Naive thymus-derived CD8-positive, alpha-beta T cell (primary cell): ENCODE measurements around the gene FCHSD1. TPM values are rescaled to one million over a fixed set of nuclear protein-coding genes. Genes with fewer than 3 reads are reported as not detected.

Experiments
- ATAC-seq, 2 donors: fragments of 150-1000 bp; cut with Tn5 transposase in 1 of 2; sonication (Bioruptor Pico), chemical (Tn5 transposase) in 1 of 2; 1 replicate in 1 of 2; 2 replicates in 1 of 2; pipeline ENCODE4 v1.10.0; 2021; ENCODE audit warnings: mild to moderate bottlenecking in 2 of 2, moderate library complexity in 2 of 2
- POLR2A ChIA-PET: fragments of 350-600 bp; sonication (Branson Sonifier 250); formaldehyde crosslinking; loops from one replicate; lab custom pipeline; 2021; ENCODE audit warnings: antibody characterized with exemption; lab: Charles Lee
- DNase-seq, 10 donors: peaks; one replicate each; pipeline versions ENCODE4 v3.0.0 to v3.0.0-alpha.2; 2020 to 2022
- H3K27ac Mint-ChIP-seq, 10 donors: one replicate each; pipeline ENCODE4 v1.8.0; 2020 to 2022; ENCODE audit warnings: mild to moderate bottlenecking in 10 of 10, mixed read lengths in 10 of 10, moderate library complexity in 4 of 10, inconsistent platforms in 1 of 10
- H3K27me3 Mint-ChIP-seq, 5 donors: one replicate each; pipeline ENCODE4 v1.8.0; 2021 to 2022; ENCODE audit warnings: mixed read lengths in 5 of 5
- H3K36me3 Mint-ChIP-seq, 3 donors: one replicate each; pipeline ENCODE4 v1.8.0; 2020 to 2022; ENCODE audit warnings: mixed read lengths in 3 of 3, mild to moderate bottlenecking in 2 of 3, inconsistent platforms in 1 of 3
- H3K4me1 Mint-ChIP-seq, 4 donors: one replicate each; pipeline ENCODE4 v1.8.0; 2021 to 2022; ENCODE audit warnings: mixed read lengths in 4 of 4
- H3K4me3 Mint-ChIP-seq, 10 donors: one replicate each; pipeline ENCODE4 v1.8.0; 2020 to 2022; ENCODE audit warnings: mild to moderate bottlenecking in 10 of 10, mixed read lengths in 10 of 10, moderate library complexity in 6 of 10, inconsistent platforms in 1 of 10
- H3K9me3 Mint-ChIP-seq, 9 donors: one replicate each; pipeline ENCODE4 v1.8.0; 2020 to 2022; ENCODE audit warnings: mixed read lengths in 9 of 9, mild to moderate bottlenecking in 3 of 9, inconsistent platforms in 1 of 9, moderate library complexity in 1 of 9
- polyA plus RNA-seq, 3 donors: library from polyadenylated mRNA; unstranded; fragments of 300-500 nt; fragmentation: Illumina TruSeq; gene quantifications; one replicate each; pipeline ENCODE4 v1.2.3, GENCODE V29; 2021
- total RNA-seq, 8 experiments: library from RNA in 2 of 8; stranded (reverse) in 2 of 8; gene quantifications; one replicate each; pipeline ENCODE4 v1.2.3 and lab custom pipeline; 2021 to 2026

The FCHSD1 gene
- total and polyA plus RNA-seq, 5 experiments from 2014 or later = 8.8 to 115 (median 9.4) TPM

DNA sequence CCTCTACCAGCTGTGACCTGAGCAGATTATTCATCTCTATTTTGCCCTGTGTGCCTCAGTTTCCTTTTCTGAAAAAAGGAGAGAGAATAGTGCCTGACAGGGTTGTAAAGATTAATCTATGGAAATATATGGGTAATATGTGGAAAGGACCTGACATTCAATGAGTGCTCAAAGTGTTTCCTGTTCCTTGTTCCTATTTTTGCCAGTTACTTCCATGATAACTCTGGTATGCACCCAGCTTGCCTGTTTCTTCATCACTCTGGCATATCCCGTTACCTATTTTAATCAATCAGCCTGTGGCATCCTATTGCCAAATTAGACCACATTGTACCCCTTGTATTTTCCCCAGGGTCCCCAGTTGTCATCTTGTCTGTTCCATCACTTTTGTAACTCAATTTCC lies 34.4 kb upstream of the FCHSD1 start:
- DNase-seq = no peak
- H3K4me1 Mint-ChIP-seq = peaks cover 15 to 42% (median 28%) of the 10 kb centered on the region in 4 donors
- H3K4me3 Mint-ChIP-seq = no peak overlapping the region
- no peaks in the 10 kb centered on the region for H3K36me3 Mint-ChIP-seq
- H3K27ac Mint-ChIP-seq = peak overlapping the region in 3 of 10 donors; percentile 65 to 87 (median 73)
- ATAC-seq = no peak
- H3K27me3 Mint-ChIP-seq = peaks cover 0 to 2% (median 0%) of the 10 kb centered on the region in 5 donors
- POLR2A ChIA-PET = no interaction called here
- H3K9me3 Mint-ChIP-seq = no peaks in the 10 kb centered on the region

DNA sequence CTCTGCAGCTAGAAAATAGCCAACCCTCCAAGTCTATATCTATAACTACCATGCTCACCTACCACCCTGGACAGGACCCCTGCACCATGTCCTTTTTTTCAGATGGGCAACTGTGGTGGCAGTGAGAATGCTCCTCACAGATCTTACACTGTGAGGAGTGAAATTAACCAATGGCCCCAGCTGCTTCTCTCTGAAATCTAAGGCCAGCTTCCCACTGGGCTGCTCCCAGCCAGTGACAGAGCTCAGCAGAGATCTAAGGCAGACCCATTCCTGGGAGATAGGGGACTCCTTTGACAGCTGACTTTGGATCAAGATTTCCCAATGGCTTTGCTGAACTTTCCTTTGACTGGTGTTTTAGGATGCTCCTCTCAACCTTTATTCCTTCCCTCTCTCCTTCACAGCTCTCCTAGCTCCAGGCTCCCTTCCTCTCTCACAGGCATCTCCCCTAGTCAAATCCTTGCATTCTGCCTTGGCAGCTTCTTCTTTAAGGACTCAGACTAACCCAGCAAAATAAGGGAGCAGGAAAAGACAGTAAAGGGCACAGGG lies 32.5 kb upstream of the FCHSD1 start:
- no peaks in the 10 kb centered on the region for H3K36me3 Mint-ChIP-seq
- ATAC-seq (no peak), DNase-seq (no peak)
- POLR2A ChIA-PET = interaction anchor here (0.6 to 3.4 kb wide), 18 partner anchors 9 to 897 kb away, joined by 3 to 25 read pairs (median 5); partner anchors contain the start of genes FCHSD1, GNPDA1, HDAC3 and PCDH1
- peaks cover 18 to 44% (median 29%) of the 10 kb centered on the region in 4 donors for H3K4me1 Mint-ChIP-seq
- H3K4me3 Mint-ChIP-seq = peak overlapping the region in 5 of 10 donors; percentile 6 to 84 (median 32)
- no peaks in the 10 kb centered on the region for H3K27me3 Mint-ChIP-seq
- H3K9me3 Mint-ChIP-seq = no peaks in the 10 kb centered on the region
- H3K27ac Mint-ChIP-seq = peak overlapping the region in 6 of 10 donors; percentile 22 to 83 (median 64)

DNA sequence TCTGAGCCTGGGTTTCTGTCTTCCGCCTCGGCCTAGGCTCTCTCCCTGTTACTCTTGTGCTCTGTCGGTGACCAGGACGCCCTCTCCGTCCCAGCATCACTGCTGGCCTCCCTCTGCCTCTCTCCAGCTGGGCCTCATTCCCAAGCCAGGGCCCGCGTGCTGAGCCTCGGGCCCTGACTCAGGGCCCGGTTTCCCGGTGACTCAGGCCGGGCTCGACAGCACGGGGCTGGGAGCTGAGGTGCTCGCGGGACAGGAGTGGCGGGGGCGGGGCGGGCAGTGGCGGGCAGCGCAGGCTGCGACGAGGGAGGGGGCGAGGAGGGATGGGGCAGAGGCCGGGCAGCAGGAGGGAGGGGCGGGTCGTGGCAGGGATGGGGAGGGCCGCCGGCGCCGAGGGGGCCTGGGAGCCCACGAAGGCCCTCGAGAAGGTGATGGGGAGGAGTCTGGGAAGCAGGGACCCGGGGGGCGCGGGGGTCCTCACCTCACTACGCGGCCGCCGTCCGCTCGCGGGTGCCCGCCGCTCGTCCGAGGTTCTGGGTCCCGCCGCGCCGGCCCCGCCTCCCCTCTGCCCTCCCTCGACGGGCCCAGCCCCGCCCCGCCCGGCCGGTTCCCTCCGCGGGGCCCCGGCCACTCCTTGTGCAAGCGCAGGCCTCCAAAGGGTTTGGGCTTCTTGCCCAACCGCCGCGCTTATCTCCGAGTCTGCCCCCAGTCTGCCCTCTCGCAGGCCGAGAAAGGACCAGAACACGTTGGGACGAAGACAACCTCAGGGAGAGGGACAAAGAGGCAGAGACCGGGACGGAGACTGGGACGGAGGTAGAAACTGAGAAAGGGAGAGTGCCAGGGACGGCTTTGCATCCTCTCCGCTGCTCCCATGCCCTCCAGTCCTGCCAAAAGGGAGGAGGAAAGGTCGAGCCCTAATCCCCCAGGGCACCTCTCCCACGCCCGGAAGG lies 30.8 kb upstream of the FCHSD1 start, which contains the start of gene ARAP3:
Gene ARAP3, minus strand, starts transcription at position 536 of the 947 bp plus-strand sequence. CDS start 1,744 bp downstream, outside the sequence.
- peak in 5 of 10 donors; percentile 22 to 48 (median 41) for DNase-seq
- Mint-ChIP-seq H3K27me3 (no peaks in the 10 kb centered on the region), H3K9me3 (no peaks in the 10 kb centered on the region), H3K36me3 (peaks cover 0 to 2% (median 0%) of the 10 kb centered on the region in 3 donors), H3K4me1 (peaks cover 18 to 44% (median 29%) of the 10 kb centered on the region in 4 donors), H3K4me3 (peak within 1 kb of the TSS; percentile 32 to 89 (median 83)), H3K27ac (peak within 1 kb of the TSS; percentile 42 to 95 (median 87))
- POLR2A ChIA-PET = interaction anchor here (0.6 to 3.4 kb wide), 13 partner anchors 10 to 633 kb away, joined by 3 to 25 read pairs (median 4); partner anchors contain the start of genes DELE1, FCHSD1 and PCDH1
- peak; percentile 56 to 79 for ATAC-seq

DNA sequence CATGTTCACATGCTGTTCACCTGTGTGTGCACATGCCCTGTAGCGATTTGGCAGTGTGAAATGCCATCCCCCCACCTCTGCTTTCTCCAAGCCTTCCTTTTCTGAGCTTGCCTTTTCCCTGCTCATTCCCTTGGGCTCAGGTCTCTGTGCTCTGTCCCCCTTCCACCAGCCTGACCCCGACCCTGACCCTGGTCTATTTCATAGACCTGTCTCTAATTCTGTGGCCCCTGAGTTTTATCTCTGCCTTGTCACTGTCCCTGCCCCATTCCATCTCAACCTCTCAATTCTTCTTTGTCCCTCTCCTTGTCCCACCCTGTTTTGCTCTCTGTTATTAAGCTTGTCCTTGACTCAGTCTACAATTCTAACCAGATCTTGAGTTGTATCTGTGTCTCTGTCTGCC lies 30.1 kb upstream of the FCHSD1 start:
- POLR2A ChIA-PET = interaction anchor here (0.7 to 3.4 kb wide), 7 partner anchors 11 to 633 kb away, joined by 3 to 18 read pairs (median 4); partner anchors contain the start of genes DELE1 and FCHSD1

DNA sequence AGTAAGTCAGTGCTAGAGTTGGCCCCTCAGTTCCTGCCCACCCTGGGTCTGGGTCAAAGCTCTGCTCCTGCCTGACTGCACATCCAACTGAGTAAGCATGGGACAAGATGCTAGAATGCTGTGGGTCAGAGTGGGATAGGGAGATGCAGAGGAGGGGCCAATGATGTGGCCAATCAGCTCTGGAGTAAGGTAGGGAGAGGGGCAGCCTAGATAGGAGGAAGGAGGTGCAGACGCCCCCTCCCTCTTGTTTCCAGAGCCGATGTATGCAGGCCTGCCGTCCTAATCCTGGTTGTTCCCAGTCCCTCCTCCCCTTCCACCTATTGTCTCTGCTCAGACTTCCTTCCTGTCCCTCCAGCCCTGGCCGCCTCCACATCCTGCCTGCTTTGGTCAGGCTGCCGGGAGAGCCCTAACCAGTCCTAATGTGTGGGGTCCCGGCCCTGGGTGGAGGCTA lies 29.6 kb upstream of the FCHSD1 start:
- Mint-ChIP-seq H3K27ac (peak overlapping the region in 6 of 10 donors; percentile 27 to 89 (median 64)), H3K9me3 (no peaks in the 10 kb centered on the region), H3K36me3 (peaks cover 0 to 2% (median 0%) of the 10 kb centered on the region in 3 donors), H3K4me1 (peaks cover 18 to 43% (median 29%) of the 10 kb centered on the region in 4 donors), H3K27me3 (no peaks in the 10 kb centered on the region), H3K4me3 (peak overlapping the region in 8 of 10 donors; percentile 36 to 83 (median 57))
- DNase-seq (no peak), ATAC-seq (no peak)
- POLR2A ChIA-PET = interaction anchor here (1.0 to 1.4 kb wide), 4 partner anchors 10 to 280 kb away, joined by 3 to 4 read pairs (median 4); partner anchors contain the start of gene DELE1

More for the DNA sequence above, 30.1 kb upstream of the FCHSD1 start:
- Mint-ChIP-seq H3K4me3 (peak overlapping the region; percentile 32 to 83 (median 72)), H3K27ac (peak overlapping the region; percentile 3 to 95 (median 85)), H3K9me3 (no peaks in the 10 kb centered on the region), H3K36me3 (peaks cover 0 to 2% (median 0%) of the 10 kb centered on the region in 3 donors), H3K4me1 (peaks cover 18 to 44% (median 29%) of the 10 kb centered on the region in 4 donors), H3K27me3 (no peaks in the 10 kb centered on the region)
- DNase-seq (no peak), ATAC-seq (no peak)

DNA sequence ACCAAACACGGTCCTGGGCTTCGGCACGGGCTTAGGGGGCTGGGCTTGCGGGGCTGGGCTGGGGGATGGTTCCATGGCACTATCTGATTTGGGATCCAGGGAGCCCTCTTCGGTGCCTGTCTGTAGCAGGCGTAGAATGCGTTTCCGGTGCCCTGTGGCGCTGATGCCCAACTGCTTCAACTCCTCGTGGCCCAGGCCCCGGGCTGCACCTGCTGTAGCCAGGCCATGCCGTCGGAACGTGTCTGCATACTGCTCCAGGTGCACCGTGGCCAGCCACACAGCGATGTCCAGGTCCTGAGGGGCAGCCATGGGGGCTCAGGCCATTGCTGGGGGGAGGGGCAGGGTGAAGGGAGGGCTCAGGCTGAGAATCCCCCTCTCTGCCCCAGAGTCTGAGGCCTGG lies 29.0 kb upstream of the FCHSD1 start:
- Mint-ChIP-seq H3K9me3 (no peaks in the 10 kb centered on the region), H3K27me3 (no peaks in the 10 kb centered on the region), H3K36me3 (peaks cover 0 to 2% (median 0%) of the 10 kb centered on the region in 3 donors), H3K4me1 (peaks cover 18 to 38% (median 29%) of the 10 kb centered on the region in 4 donors), H3K4me3 (peak overlapping the region in 1 of 10 donors; percentile 34), H3K27ac (peak overlapping the region in 1 of 10 donors; percentile 87)
- no peak for DNase-seq
- no peak for ATAC-seq
- POLR2A ChIA-PET = interaction anchor here (1.2 to 1.4 kb wide), 2 partner anchors 17 to 281 kb away, joined by 3 read pairs; no protein-coding TSS in a partner anchor

DNA sequence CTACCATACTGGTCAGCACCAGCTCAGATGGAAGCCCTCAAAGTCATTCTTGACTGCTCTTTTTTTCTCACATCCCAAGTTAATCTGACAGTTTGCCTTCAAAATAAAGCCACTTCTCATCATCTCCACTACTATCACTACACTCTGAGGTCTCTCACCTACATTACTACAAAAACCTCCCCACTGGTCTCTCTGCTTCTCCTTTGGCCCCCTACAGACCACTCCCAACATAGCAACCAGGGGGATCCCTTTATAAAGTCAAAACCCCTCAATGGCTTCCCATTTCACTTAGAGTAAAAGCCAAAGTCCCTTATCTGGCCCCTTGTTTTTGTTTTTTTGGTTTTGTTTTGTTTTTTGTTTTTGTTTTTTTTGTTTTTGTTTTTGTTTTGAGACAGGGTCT lies 26.2 kb upstream of the FCHSD1 start:
- Mint-ChIP-seq H3K9me3 (no peaks in the 10 kb centered on the region), H3K27me3 (peaks cover 0 to 1% (median 0%) of the 10 kb centered on the region in 5 donors), H3K4me3 (no peak overlapping the region), H3K36me3 (peaks cover 0 to 2% (median 0%) of the 10 kb centered on the region in 3 donors), H3K4me1 (peaks cover 12 to 16% (median 14%) of the 10 kb centered on the region in 4 donors), H3K27ac (peak overlapping the region in 1 of 10 donors; percentile 1)
- ATAC-seq (no peak), DNase-seq (no peak)
- POLR2A ChIA-PET = interaction anchor here (0.6 kb wide), 1 partner anchor 213 kb away, joined by 3 read pairs; no protein-coding TSS in a partner anchor

DNA sequence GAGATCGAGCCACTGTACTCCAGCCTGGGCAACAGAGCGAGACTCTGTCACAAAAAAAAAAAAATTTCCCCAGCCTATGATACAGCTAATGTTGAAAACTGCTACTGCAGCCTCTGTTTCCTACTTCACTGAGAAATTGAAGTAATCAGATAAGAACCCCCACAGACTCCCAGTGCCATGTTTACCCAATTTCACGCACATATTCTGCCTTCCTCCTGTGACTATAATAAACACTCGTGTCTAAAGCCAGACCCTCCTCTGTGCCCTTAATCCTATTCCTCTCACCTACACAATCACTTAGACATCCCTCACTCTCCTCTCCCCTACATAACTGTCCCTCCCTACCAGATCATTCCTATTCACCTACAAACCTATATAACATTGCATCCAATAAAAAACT lies 24.5 kb upstream of the FCHSD1 start:
- peaks cover 0 to 1% (median 0%) of the 10 kb centered on the region in 5 donors for H3K27me3 Mint-ChIP-seq
- POLR2A ChIA-PET = no interaction called here
- no peaks in the 10 kb centered on the region for H3K9me3 Mint-ChIP-seq
- H3K4me3 Mint-ChIP-seq = no peak overlapping the region
- H3K4me1 Mint-ChIP-seq = peaks cover 0 to 4% (median 3%) of the 10 kb centered on the region in 4 donors
- no peak overlapping the region for H3K27ac Mint-ChIP-seq
- no peak for ATAC-seq
- H3K36me3 Mint-ChIP-seq = peaks cover 0 to 2% (median 0%) of the 10 kb centered on the region in 3 donors
- no peak for DNase-seq

DNA sequence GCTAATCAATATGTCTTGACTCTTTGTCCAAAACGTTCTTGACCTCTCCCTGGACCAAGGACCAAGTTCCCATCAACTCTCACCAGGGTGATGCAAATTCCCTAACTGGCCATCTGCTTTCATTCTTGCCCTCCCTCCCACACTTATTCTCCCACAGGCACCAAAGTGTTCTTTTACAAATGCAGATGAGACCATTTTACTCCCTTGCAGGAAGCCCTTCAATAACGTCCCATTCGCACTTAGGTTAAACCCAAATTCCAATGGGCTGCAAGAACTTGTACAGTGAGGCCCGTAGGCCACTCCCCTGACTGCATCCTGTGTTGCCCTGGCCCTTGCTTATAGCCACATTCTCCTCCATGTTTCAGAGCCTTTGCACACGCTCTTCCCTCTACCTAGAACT lies 23.5 kb upstream of the FCHSD1 start:
- no peak overlapping the region for H3K27ac Mint-ChIP-seq

DNA sequence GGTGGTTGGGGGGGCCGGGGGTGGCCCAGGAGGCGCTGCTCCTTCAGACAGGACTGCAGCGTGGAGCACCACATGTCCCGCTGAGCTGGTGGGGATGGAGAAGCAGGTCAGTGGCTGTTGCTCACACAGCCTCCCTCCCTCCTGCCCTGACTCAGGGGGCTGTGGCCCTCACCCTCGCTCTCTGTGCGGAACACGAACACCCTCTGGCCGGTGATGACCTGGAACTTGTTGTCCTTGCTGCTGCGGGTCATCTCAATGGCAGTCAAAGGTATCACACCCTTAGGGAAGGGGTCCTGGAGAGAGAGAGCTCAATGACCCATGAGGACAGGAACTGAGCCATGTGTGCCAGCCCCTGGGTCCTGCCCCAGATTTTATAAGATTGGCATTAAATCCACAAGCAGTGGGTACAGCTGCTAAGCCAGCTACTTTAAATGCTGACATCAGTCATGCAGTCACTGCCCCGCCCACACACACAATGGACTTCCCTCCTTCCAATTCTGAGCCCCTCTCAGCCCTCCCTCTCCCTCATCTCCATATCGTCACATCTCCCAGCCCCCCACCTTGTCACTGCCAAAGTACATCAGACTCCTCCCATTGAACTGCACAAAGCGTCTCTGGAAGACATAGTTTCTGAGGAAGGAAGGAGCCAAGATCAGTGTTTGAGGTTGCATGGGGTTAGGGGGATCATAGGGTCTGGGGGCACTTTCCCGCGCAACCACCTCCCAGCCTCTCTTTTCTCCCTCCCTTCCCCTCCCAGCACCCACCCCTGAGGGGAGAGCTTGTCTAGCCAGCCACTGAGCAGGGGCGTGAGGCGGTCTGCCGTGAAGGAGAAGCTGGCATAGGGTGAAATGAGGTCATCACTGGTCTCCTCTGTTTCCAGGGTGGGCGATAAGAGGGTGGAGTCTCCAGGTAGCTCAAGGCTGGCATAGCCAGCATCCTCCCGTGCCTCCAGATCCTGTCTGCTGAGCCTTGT lies 21.9 kb upstream of the FCHSD1 start:
- no peak for ATAC-seq
- peak in 1 of 10 donors; percentile 62 for DNase-seq
- Mint-ChIP-seq H3K36me3 (peaks cover 0 to under 1% (median 0%) of the 10 kb centered on the region in 3 donors), H3K4me3 (no peak overlapping the region), H3K4me1 (peaks cover 0 to 3% (median 0%) of the 10 kb centered on the region in 4 donors), H3K27me3 (peaks cover 0 to 1% (median 0%) of the 10 kb centered on the region in 5 donors), H3K9me3 (no peaks in the 10 kb centered on the region), H3K27ac (no peak overlapping the region)
- POLR2A ChIA-PET = interaction anchor here (0.7 to 1.2 kb wide), 2 partner anchors 274 to 296 kb away, joined by 3 read pairs; no protein-coding TSS in a partner anchor

More for the DNA sequence above, 23.5 kb upstream of the FCHSD1 start:
- H3K36me3 Mint-ChIP-seq = peaks cover 0 to 2% (median 0%) of the 10 kb centered on the region in 3 donors
- no peak overlapping the region for H3K4me3 Mint-ChIP-seq
- no peak for DNase-seq
- H3K4me1 Mint-ChIP-seq = peaks cover 0 to 3% (median 0%) of the 10 kb centered on the region in 4 donors
- POLR2A ChIA-PET = no interaction called here
- H3K27me3 Mint-ChIP-seq = peaks cover 0 to 1% (median 0%) of the 10 kb centered on the region in 5 donors
- no peaks in the 10 kb centered on the region for H3K9me3 Mint-ChIP-seq
- no peak for ATAC-seq
